ENCODE results near the gene ICA1.

The ICA1 gene

GRCh38 chr7:8185926-8186683, 75.9 kb downstream of the ICA1 start:
- Histone ChIP-seq H3K27me3 (replicated peaks; ENCODE audit: control insufficient read depth, insufficient read depth, low read length, poor library complexity, severe bottlenecking) (no peaks in the 10 kb centered on the region), H3K4me1 (ENCODE audit: control insufficient read depth, insufficient read depth, low read length, poor library complexity, severe bottlenecking) (no peaks in the 10 kb centered on the region), H3K36me3 (ENCODE audit: control insufficient read depth, insufficient read depth, low read length) (no peaks in the 10 kb centered on the region), H3K4me3 (ENCODE audit: insufficient read depth, low read depth, low read length, poor library complexity, severe bottlenecking) (no peak overlapping the region), H3K9me3 (ENCODE audit: control insufficient read depth, low read length) (no peaks in the 10 kb centered on the region), H3K27ac (ENCODE audit: insufficient read depth, low read length, poor library complexity, severe bottlenecking) (no peak overlapping the region)
- no peak for DNase-seq

GRCh38 chr7:8184221-8184620, 77.7 kb downstream of the ICA1 start:
- H3K4me3 ChIP-seq (ENCODE audit: insufficient read depth, low read depth, low read length, poor library complexity, severe bottlenecking): no peak overlapping the region
- no peaks in the 10 kb centered on the region for H3K4me1 ChIP-seq (ENCODE audit: control insufficient read depth, insufficient read depth, low read length, poor library complexity, severe bottlenecking)
- no peaks in the 10 kb centered on the region for H3K36me3 ChIP-seq (ENCODE audit: control insufficient read depth, insufficient read depth, low read length)
- no peaks in the 10 kb centered on the region for H3K27me3 ChIP-seq (replicated peaks; ENCODE audit: control insufficient read depth, insufficient read depth, low read length, poor library complexity, severe bottlenecking)
- no peak overlapping the region for H3K27ac ChIP-seq (ENCODE audit: insufficient read depth, low read length, poor library complexity, severe bottlenecking)
- no peak for DNase-seq
- H3K9me3 ChIP-seq (ENCODE audit: control insufficient read depth, low read length): no peaks in the 10 kb centered on the region

- Histone ChIP-seq H3K27me3 (replicated peaks; ENCODE audit: control insufficient read depth, insufficient read depth, low read length, poor library complexity, severe bottlenecking) (no peaks in the 10 kb centered on the region), H3K9me3 (ENCODE audit: control insufficient read depth, low read length) (no peaks in the 10 kb centered on the region), H3K36me3 (ENCODE audit: control insufficient read depth, insufficient read depth, low read length) (no peaks in the 10 kb centered on the region), H3K4me3 (ENCODE audit: insufficient read depth, low read depth, low read length, poor library complexity, severe bottlenecking) (no peak overlapping the region), H3K27ac (ENCODE audit: insufficient read depth, low read length, poor library complexity, severe bottlenecking) (no peak overlapping the region), H3K4me1 (ENCODE audit: control insufficient read depth, insufficient read depth, low read length, poor library complexity, severe bottlenecking) (peaks cover 41% of the 10 kb centered on the region)
- DNase-seq: no peak
Observed at GRCh38 chr7:8179486-8179885, 82.5 kb downstream of the ICA1 start.

GRCh38 chr7:8178353-8178752, 83.6 kb downstream of the ICA1 start:
- Histone ChIP-seq H3K27ac (ENCODE audit: insufficient read depth, low read length, poor library complexity, severe bottlenecking) (peak overlapping the region; percentile 68), H3K4me1 (ENCODE audit: control insufficient read depth, insufficient read depth, low read length, poor library complexity, severe bottlenecking) (peaks cover 41% of the 10 kb centered on the region), H3K4me3 (ENCODE audit: insufficient read depth, low read depth, low read length, poor library complexity, severe bottlenecking) (no peak overlapping the region), H3K27me3 (replicated peaks; ENCODE audit: control insufficient read depth, insufficient read depth, low read length, poor library complexity, severe bottlenecking) (no peaks in the 10 kb centered on the region), H3K36me3 (ENCODE audit: control insufficient read depth, insufficient read depth, low read length) (no peaks in the 10 kb centered on the region), H3K9me3 (ENCODE audit: control insufficient read depth, low read length) (no peaks in the 10 kb centered on the region)
- DNase-seq: no peak

- Histone ChIP-seq H3K4me3 (ENCODE audit: insufficient read depth, low read depth, low read length, poor library complexity, severe bottlenecking) (peak overlapping the region; percentile 4), H3K27ac (ENCODE audit: insufficient read depth, low read length, poor library complexity, severe bottlenecking) (peak overlapping the region; percentile 68)
Observed at GRCh38 chr7:8177109-8177933, 84.6 kb downstream of the ICA1 start.

DNA sequence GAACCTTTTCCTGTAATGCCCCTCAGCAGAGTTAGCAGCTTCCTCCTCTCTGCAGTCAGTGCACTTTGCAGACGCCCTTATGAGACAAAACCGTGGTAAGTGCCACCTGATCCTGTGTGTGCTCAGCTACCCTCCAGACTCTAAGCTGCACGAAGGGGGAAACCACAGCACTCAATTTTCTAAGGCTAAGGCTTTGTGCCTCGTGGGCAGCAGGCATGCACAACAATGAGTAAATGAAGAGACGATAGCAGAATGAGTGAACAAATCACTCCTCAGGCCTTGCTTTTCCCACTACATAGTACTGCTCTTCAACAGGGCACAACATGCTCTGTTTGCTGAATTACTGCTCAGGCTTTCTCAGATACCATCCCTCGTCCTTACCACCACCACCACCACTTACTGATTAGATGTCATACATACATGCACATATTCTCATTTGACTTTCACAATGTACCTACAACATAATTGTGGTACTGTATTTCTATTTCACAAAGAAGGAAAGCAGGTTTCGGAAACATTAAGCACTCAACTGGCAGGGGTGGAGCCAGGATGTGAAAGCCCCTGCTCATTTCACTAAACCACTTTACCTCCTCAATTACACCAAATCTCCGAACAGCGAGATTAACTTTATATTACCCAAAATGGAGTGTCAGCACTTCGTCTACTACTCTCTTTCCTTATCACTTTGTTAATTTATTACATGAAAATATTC, 85.4 kb downstream of the ICA1 start:
- Histone ChIP-seq H3K27ac (ENCODE audit: insufficient read depth, low read length, poor library complexity, severe bottlenecking) (peak overlapping the region; percentile 68), H3K27me3 (replicated peaks; ENCODE audit: control insufficient read depth, insufficient read depth, low read length, poor library complexity, severe bottlenecking) (no peaks in the 10 kb centered on the region), H3K36me3 (ENCODE audit: control insufficient read depth, insufficient read depth, low read length) (no peaks in the 10 kb centered on the region), H3K9me3 (ENCODE audit: control insufficient read depth, low read length) (no peaks in the 10 kb centered on the region), H3K4me3 (ENCODE audit: insufficient read depth, low read depth, low read length, poor library complexity, severe bottlenecking) (peak overlapping the region; percentile 4), H3K4me1 (ENCODE audit: control insufficient read depth, insufficient read depth, low read length, poor library complexity, severe bottlenecking) (peaks cover 41% of the 10 kb centered on the region)
- peak; percentile 11 to 56 (median 23) for DNase-seq

More at GRCh38 chr7:8177109-8177933, 84.6 kb downstream of the ICA1 start:
- no peak for DNase-seq
- Histone ChIP-seq H3K27me3 (replicated peaks; ENCODE audit: control insufficient read depth, insufficient read depth, low read length, poor library complexity, severe bottlenecking) (no peaks in the 10 kb centered on the region), H3K4me1 (ENCODE audit: control insufficient read depth, insufficient read depth, low read length, poor library complexity, severe bottlenecking) (peaks cover 41% of the 10 kb centered on the region), H3K36me3 (ENCODE audit: control insufficient read depth, insufficient read depth, low read length) (no peaks in the 10 kb centered on the region), H3K9me3 (ENCODE audit: control insufficient read depth, low read length) (no peaks in the 10 kb centered on the region)

DNA sequence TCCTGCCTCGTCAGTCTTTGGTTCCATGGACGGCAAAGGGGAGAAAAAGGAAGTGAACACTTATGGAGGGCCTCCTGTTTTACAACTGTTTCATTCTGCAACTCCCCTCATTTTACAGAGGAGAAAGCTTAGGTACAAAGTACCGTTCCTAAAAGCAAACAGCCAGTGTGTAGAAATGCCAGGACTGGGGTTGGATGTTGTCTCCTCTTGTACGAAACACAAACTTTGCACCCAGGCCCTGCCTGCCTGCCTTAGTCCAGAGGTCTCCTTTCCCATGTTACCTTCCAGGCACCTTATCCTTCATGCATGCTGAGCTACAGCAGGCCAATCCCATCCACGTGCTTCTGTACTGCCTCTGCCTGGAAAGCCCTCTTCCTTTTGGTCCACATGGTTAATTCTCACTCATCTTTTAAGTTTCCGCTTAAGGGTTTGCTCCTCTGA, 86.0 kb downstream of the ICA1 start:
- Histone ChIP-seq H3K4me3 (ENCODE audit: insufficient read depth, low read depth, low read length, poor library complexity, severe bottlenecking) (no peak overlapping the region), H3K4me1 (ENCODE audit: control insufficient read depth, insufficient read depth, low read length, poor library complexity, severe bottlenecking) (peaks cover 41% of the 10 kb centered on the region), H3K9me3 (ENCODE audit: control insufficient read depth, low read length) (no peaks in the 10 kb centered on the region), H3K36me3 (ENCODE audit: control insufficient read depth, insufficient read depth, low read length) (no peaks in the 10 kb centered on the region), H3K27ac (ENCODE audit: insufficient read depth, low read length, poor library complexity, severe bottlenecking) (peak overlapping the region; percentile 68), H3K27me3 (replicated peaks; ENCODE audit: control insufficient read depth, insufficient read depth, low read length, poor library complexity, severe bottlenecking) (no peaks in the 10 kb centered on the region)
- no peak for DNase-seq

DNA sequence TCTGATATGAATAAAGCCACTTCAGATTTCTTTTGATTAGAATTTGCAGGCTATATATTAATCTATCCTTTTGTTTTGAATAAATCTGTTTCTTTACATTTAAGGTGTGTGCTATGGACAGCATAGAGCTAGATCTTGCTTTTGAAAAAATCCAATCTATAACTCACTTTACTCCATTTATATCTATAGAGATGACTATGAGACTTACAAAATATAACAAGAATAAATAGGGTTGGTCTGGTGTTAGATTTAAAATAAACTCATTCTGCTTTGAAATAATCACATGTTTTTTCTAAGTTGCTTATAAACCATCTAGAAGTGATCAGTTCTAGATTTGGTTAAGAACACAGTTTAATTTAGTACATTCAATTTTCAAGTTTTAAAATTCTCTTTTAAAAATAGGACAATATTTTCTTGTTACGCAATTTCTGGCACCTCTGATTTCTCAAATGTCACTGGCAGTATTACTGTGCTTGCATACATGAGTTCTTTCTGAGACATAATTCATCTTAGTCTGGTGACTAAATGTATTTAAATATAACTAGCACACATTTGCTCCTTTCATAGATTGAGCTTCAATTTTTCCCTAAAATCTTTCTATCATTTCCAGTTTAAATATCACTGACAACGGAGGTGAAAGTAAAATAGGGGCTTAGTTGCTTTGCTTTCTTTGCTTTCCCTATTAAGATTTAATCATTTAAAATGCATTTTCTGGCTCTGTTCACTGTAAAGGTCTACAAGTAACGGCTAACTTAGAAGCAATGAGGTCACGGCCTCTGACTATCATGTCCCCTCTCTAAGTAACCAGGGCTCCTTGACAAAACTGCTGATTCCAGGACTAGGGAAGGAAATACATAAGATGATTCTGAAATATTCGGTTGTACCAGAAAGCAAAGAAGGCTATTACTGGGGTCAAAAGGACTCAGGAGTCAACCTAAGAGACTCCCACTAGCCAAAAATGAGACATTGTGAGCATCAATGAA, 89.3 kb downstream of the ICA1 start:
- Histone ChIP-seq H3K4me3 (ENCODE audit: insufficient read depth, low read depth, low read length, poor library complexity, severe bottlenecking) (no peak overlapping the region), H3K27ac (ENCODE audit: insufficient read depth, low read length, poor library complexity, severe bottlenecking) (no peak overlapping the region), H3K9me3 (ENCODE audit: control insufficient read depth, low read length) (no peaks in the 10 kb centered on the region), H3K27me3 (replicated peaks; ENCODE audit: control insufficient read depth, insufficient read depth, low read length, poor library complexity, severe bottlenecking) (no peaks in the 10 kb centered on the region), H3K4me1 (ENCODE audit: control insufficient read depth, insufficient read depth, low read length, poor library complexity, severe bottlenecking) (peaks cover 28% of the 10 kb centered on the region), H3K36me3 (ENCODE audit: control insufficient read depth, insufficient read depth, low read length) (no peaks in the 10 kb centered on the region)
- no peak for DNase-seq

GRCh38 chr7:8169171-8169570, 92.8 kb downstream of the ICA1 start:
- no peak for DNase-seq
- H3K27ac ChIP-seq (ENCODE audit: insufficient read depth, low read length, poor library complexity, severe bottlenecking): no peak overlapping the region
- no peaks in the 10 kb centered on the region for H3K9me3 ChIP-seq (ENCODE audit: control insufficient read depth, low read length)
- no peaks in the 10 kb centered on the region for H3K27me3 ChIP-seq (replicated peaks; ENCODE audit: control insufficient read depth, insufficient read depth, low read length, poor library complexity, severe bottlenecking)
- H3K36me3 ChIP-seq (ENCODE audit: control insufficient read depth, insufficient read depth, low read length): no peaks in the 10 kb centered on the region
- H3K4me1 ChIP-seq (ENCODE audit: control insufficient read depth, insufficient read depth, low read length, poor library complexity, severe bottlenecking): no peaks in the 10 kb centered on the region
- no peak overlapping the region for H3K4me3 ChIP-seq (ENCODE audit: insufficient read depth, low read depth, low read length, poor library complexity, severe bottlenecking)

All from effector memory CD4-positive, alpha-beta T cell (primary cell).